Calu3 (cell line): Measurements from ENCODE around the gene PSMC3IP. TPM values are rescaled to one million over a fixed set of nuclear protein-coding genes. Genes with fewer than 3 reads are reported as not detected.

Source experiments
- BruUV-seq: library from RNA; stranded (reverse); fragments of 400-500 nt; replicated peaks from 2 replicates; lab custom pipeline; 2021; lab: Mats Ljungman, UMichigan
- CTCF ChIA-PET: fragments of 300-600 bp; sonication (Branson Sonifier 250); formaldehyde crosslinking; loops from one replicate; lab custom pipeline; 2022; ENCODE audit warnings: antibody characterized with exemption; lab: Charles Lee
- DNase-seq: peaks from one replicate; pipeline ENCODE4 v3.0.0; 2022
- H3K27ac Mint-ChIP-seq: one replicate; pipeline ENCODE4 v1.8.0; 2022; ENCODE audit warnings: mixed read lengths; ENCODE audit not compliant: unreplicated experiment
- H3K27me3 Mint-ChIP-seq: one replicate; pipeline ENCODE4 v1.8.0; 2022; ENCODE audit warnings: mixed read lengths; ENCODE audit not compliant: unreplicated experiment
- H3K36me3 Mint-ChIP-seq: one replicate; pipeline ENCODE4 v1.8.0; 2022; ENCODE audit warnings: mild to moderate bottlenecking, moderate library complexity, mixed read lengths; ENCODE audit not compliant: insufficient read depth, unreplicated experiment
- H3K4me1 Mint-ChIP-seq: one replicate; pipeline ENCODE4 v1.8.0; 2022; ENCODE audit warnings: mild to moderate bottlenecking, low read depth, mixed read lengths; ENCODE audit not compliant: unreplicated experiment
- H3K4me3 Mint-ChIP-seq: one replicate; pipeline ENCODE4 v1.8.0; 2022; ENCODE audit warnings: mild to moderate bottlenecking, low read depth, moderate library complexity, mixed read lengths; ENCODE audit not compliant: unreplicated experiment
- H3K9me3 Mint-ChIP-seq: one replicate; pipeline ENCODE4 v1.8.0; 2022; ENCODE audit warnings: low read depth, mixed read lengths; ENCODE audit not compliant: unreplicated experiment
- intact Hi-C: fragments of 100-400 bp; cut with micrococcal nuclease; formaldehyde crosslinking; loops from one replicate; pipeline ENCODE4 v1.10.0; 2022; ENCODE audit not compliant: unreplicated experiment
- total RNA-seq: library from RNA; stranded (reverse); gene quantifications from 2 replicates; pipeline ENCODE4 v1.2.3, GENCODE V29; 2022
- TF ChIP-seq, protein P1 (sequence below): fragments of 200-600 bp; IDR thresholded peaks from one replicate; pipeline ENCODE4 v1.8.0; 2022; ENCODE audit warnings: antibody characterized with exemption; ENCODE audit not compliant: unreplicated experiment

Gene PSMC3IP
- total RNA-seq, 1 experiment from 2014 or later: 31.8 TPM

DNA sequence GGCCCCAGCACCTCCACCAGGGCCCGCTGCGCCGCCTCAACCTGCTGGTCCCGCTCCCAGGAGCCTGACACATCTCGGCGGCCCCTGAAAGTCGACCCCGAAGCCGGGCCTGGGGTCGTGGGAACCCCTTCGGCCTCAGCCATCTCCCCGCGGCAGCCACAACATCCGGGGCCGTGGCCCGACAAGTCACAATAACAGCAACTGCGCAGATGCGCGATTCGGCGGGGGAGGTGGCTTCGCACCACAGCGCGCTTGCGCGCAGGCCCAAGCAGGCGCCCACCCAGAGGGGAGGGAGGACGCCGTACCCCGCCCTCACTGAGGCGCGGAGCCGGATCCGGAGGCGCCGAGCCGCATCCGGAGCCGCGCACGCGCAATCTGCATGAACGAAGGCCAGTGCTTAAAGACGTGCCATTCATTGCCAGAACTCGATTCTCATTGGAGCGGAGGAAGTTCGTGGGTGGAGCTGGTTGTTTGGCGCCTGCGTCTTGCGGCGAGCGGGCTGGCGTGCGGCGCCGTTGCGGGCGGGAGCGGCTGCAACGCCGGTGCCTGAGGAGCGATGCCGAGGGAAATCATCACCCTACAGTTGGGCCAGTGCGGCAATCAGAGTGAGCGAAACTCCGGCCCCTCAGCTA, 31.8 kb upstream of the PSMC3IP start, which contains the start of the genes RETREG3 and TUBG1:
Gene RETREG3 (minus strand): TSS at position 193 of the 632 bp plus-strand sequence. CDS start 50 bp downstream, at position 143.
Gene TUBG1 (plus strand): TSS at position 502 of the 632 bp plus-strand sequence. CDS start 55 bp downstream, at position 557.
- CTCF ChIA-PET: interaction anchor here (0.7 to 3.0 kb wide), 17 partner anchors 9 to 165 kb away, joined by 3 to 36 read pairs (median 5); partner anchors contain the start of genes CCR10, PLEKHH3, PSMC3IP and VPS25
- intact Hi-C loops: loop anchor here (5.0 kb wide), 1 partner anchor 68 kb away; the partner anchor contains the start of gene PLEKHH3
- Mint-ChIP-seq H3K9me3 (no peaks in the 10 kb centered on the region), H3K27ac (peak within 1 kb of the TSS; percentile 75), H3K36me3 (peaks cover 44% of the 10 kb centered on the region), H3K4me3 (peak within 1 kb of the TSS; percentile 88), H3K27me3 (no peaks in the 10 kb centered on the region), H3K4me1 (no peaks in the 10 kb centered on the region)
- DNase-seq: peak; percentile 100
- no TSS peak for BruUV-seq
- TF ChIP-seq, protein P1, sequence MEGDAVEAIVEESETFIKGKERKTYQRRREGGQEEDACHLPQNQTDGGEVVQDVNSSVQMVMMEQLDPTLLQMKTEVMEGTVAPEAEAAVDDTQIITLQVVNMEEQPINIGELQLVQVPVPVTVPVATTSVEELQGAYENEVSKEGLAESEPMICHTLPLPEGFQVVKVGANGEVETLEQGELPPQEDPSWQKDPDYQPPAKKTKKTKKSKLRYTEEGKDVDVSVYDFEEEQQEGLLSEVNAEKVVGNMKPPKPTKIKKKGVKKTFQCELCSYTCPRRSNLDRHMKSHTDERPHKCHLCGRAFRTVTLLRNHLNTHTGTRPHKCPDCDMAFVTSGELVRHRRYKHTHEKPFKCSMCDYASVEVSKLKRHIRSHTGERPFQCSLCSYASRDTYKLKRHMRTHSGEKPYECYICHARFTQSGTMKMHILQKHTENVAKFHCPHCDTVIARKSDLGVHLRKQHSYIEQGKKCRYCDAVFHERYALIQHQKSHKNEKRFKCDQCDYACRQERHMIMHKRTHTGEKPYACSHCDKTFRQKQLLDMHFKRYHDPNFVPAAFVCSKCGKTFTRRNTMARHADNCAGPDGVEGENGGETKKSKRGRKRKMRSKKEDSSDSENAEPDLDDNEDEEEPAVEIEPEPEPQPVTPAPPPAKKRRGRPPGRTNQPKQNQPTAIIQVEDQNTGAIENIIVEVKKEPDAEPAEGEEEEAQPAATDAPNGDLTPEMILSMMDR: no peak

- Mint-ChIP-seq H3K9me3 (no peaks in the 10 kb centered on the region), H3K4me1 (no peaks in the 10 kb centered on the region), H3K36me3 (peaks cover 39% of the 10 kb centered on the region), H3K4me3 (peak overlapping the region; percentile 88), H3K27ac (peak overlapping the region; percentile 75), H3K27me3 (no peaks in the 10 kb centered on the region)
- intact Hi-C loops: loop anchor here (5.0 kb wide), 1 partner anchor 69 kb away; the partner anchor contains the start of gene PLEKHH3
- DNase-seq: no peak
- TF ChIP-seq, protein P1: no peak
- no TSS peak for BruUV-seq
- CTCF ChIA-PET: interaction anchor here (1.0 to 3.0 kb wide), 15 partner anchors 8 to 165 kb away, joined by 3 to 36 read pairs (median 6); partner anchors contain the start of genes CCR10, PLEKHH3, PSMC3IP and VPS25
Observed at GRCh38 chr17:42608305-42609181, 31.0 kb upstream of the PSMC3IP start.

- Mint-ChIP-seq H3K4me3 (peak overlapping the region; percentile 88), H3K4me1 (no peaks in the 10 kb centered on the region), H3K36me3 (peaks cover 40% of the 10 kb centered on the region), H3K9me3 (no peaks in the 10 kb centered on the region), H3K27ac (no peak overlapping the region), H3K27me3 (no peaks in the 10 kb centered on the region)
- intact Hi-C loops: loop anchor here (5.0 kb wide), 1 partner anchor 70 kb away; the partner anchor contains the start of gene PLEKHH3
- TSS peak; percentile 50 for BruUV-seq
- CTCF ChIA-PET: interaction anchor here (0.6 to 3.0 kb wide), 6 partner anchors 10 to 279 kb away, joined by 4 to 36 read pairs (median 14); partner anchors contain the start of genes CCR10, PLEKHH3 and PSMC3IP
- no peak for DNase-seq
- TF ChIP-seq, protein P1: no peak
Observed at GRCh38 chr17:42607769-42608168, 30.2 kb upstream of the PSMC3IP start.

GRCh38 chr17:42603318-42603717, 25.8 kb upstream of the PSMC3IP start:
- H3K4me3 Mint-ChIP-seq: no peak overlapping the region
- H3K27me3 Mint-ChIP-seq: no peaks in the 10 kb centered on the region
- H3K9me3 Mint-ChIP-seq: no peaks in the 10 kb centered on the region
- TF ChIP-seq, protein P1: no peak
- no peaks in the 10 kb centered on the region for H3K4me1 Mint-ChIP-seq
- no peak for DNase-seq
- H3K27ac Mint-ChIP-seq: no peak overlapping the region
- intact Hi-C loops: no loop called here
- peaks cover 12% of the 10 kb centered on the region for H3K36me3 Mint-ChIP-seq
- CTCF ChIA-PET: no interaction called here
- no TSS peak for BruUV-seq
